GM12873 (cell line): Measurements from ENCODE around the gene TBCD.

Source experiments
- CTCF ChIP-seq: IDR thresholded peaks from 2 replicates; pipeline ENCODE4 v1.5.1; 2012; ENCODE audit warnings: low read depth, mild to moderate bottlenecking, moderate library complexity, low read length, control low read depth; ENCODE audit not compliant: insufficient read depth; ENCODE audit errors: missing control alignments

Gene TBCD

DNA sequence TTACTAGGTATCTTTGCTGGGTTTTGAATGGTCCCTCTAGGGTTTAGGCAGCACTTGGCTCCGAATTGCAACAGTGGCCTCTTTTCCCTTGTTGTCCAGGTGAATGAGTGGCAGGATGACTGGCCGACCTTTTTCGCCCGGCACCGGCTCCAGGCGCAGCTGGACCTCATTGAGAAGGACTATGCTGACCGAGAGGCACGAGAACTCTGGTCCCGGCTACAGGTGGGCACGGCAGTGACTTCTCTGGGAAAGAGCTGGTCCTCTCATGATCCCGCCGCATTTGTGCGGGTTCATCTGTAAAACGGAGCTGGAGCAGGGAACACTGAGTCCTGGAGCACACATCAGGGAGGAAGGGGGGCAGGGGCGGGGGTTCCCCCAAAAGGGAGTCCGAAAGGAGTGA lies 3.1 kb upstream of the TBCD start:
- no peak for TF ChIP-seq CTCF

DNA sequence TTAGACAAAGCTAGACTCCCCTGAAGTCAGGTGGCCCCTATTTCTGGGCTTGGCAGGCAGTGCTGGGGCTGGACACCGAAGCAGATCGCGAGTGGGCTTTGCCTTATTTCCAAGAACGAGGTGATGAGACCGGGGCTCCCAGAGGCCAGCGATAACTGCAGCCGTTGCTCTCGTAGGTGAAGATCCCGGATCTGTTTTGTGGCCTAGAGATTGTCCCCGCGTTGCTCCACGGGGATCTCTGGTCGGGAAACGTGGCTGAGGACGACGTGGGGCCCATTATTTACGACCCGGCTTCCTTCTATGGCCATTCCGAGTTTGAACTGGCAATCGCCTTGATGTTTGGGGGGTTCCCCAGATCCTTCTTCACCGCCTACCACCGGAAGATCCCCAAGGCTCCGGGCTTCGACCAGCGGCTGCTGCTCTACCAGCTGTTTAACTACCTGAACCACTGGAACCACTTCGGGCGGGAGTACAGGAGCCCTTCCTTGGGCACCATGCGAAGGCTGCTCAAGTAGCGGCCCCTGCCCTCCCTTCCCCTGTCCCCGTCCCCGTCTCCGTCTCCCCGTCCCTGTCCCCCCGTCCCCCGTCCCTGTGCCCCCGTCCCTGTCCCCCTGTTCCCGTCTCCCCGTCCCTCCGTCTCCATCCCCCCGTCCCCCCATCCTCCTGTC lies 1.5 kb upstream of the TBCD start:
- TF ChIP-seq CTCF = no peak

GRCh38 chr17:82751171-82751570 lies 694 bp upstream of the TBCD start:
- TF ChIP-seq CTCF = no peak

- no peak for TF ChIP-seq CTCF
Observed at GRCh38 chr17:82752371-82753200, 721 bp downstream of the TBCD start.

GRCh38 chr17:82753201-82753464 lies 1.3 kb downstream of the TBCD start:
- TF ChIP-seq CTCF = no peak

- no peak for TF ChIP-seq CTCF
Observed at GRCh38 chr17:82754297-82755208, 2.7 kb downstream of the TBCD start.

- no peak for TF ChIP-seq CTCF
Observed at GRCh38 chr17:82756166-82756565, 4.3 kb downstream of the TBCD start.
